Measurements from ENCODE around the gene SUGP1. TPM values are rescaled to one million over a fixed set of nuclear protein-coding genes. Genes with fewer than 3 reads are reported as not detected.

Gene SUGP1
- total and polyA plus RNA-seq, 2 of the 4 experiments (the other 2 are of a cell fraction) = 33.2 to 35.8 TPM

- Histone ChIP-seq H3K27ac (ENCODE audit: insufficient read depth, low read length) (peak overlapping the region; percentile 34), H3K9me3 (ENCODE audit: control insufficient read depth, insufficient read depth, low read length) (no peaks in the 10 kb centered on the region), H2BK20ac (ENCODE audit: low read depth, low read length) (no peak overlapping the region; the same call in 1 of the 2 replicates), H4K8ac (ENCODE audit: low read depth in 2 of 2, low read length in 2 of 2) (peak overlapping the region in 1 of 2 experiments; percentile 64; a peak in 1 of 4 replicates), H2AK5ac (ENCODE audit: low read depth, low read length) (peak overlapping the region; percentile 70; the same call in 1 of the 2 replicates), H2BK5ac (ENCODE audit: low read depth, low read length, poor library complexity, severe bottlenecking) (peak overlapping the region; percentile 84), H4K20me1 (ENCODE audit: insufficient read depth, low read length) (no peaks in the 10 kb centered on the region), H3K79me1 (ENCODE audit: low read depth in 1 of 2, low read length in 2 of 2) (0 out of 4 replicates have a peak, but pooled peaks cover 0 to 6% of the 10 kb centered on the region in 2 experiments), H4K91ac (ENCODE audit: insufficient read depth, low read depth, low read length) (no peak overlapping the region), H3K4ac (ENCODE audit: low read depth, low read length) (peak overlapping the region; percentile 79), H2BK120ac (ENCODE audit: low read depth, low read length) (peak overlapping the region; percentile 68; the same call in 1 of the 2 replicates), H3K4me2 (ENCODE audit: low read depth, low read length) (no peak overlapping the region), H3K23ac (ENCODE audit: low read depth, low read length) (no peak overlapping the region), H2BK15ac (ENCODE audit: low read depth, low read length) (no peak overlapping the region; the same call in 2 of the 3 replicates), H3K4me3 (ENCODE audit: insufficient read depth, low read depth, low read length) (no peak overlapping the region), H4K5ac (ENCODE audit: low read depth, low read length) (no peak overlapping the region), H2AK9ac (replicated peaks; ENCODE audit: low read depth, low read length, poor library complexity) (peak overlapping the region; percentile 78), H3K9ac (ENCODE audit: low read depth, low read length) (no peak overlapping the region), H2AFZ (replicated peaks; ENCODE audit: low read length, poor library complexity) (peak overlapping the region; percentile 78), H3K4me1 (ENCODE audit: control insufficient read depth, insufficient read depth, low read length) (peaks cover 2% of the 10 kb centered on the region; the same call in 1 of the 2 replicates), H3K18ac (ENCODE audit: low read depth, low read length) (no peak overlapping the region), H3K36me3 (ENCODE audit: control insufficient read depth, insufficient read depth, low read length) (peaks cover 49% of the 10 kb centered on the region), H3K14ac (replicated peaks; ENCODE audit: low read depth, low read length) (no peak overlapping the region), H3K27me3 (ENCODE audit: control insufficient read depth, insufficient read depth, low read length) (no peaks in the 10 kb centered on the region), H3K9me1 (ENCODE audit: insufficient read depth, low read length) (peaks cover 4% of the 10 kb centered on the region; the same call in 1 of the 2 replicates), H3K56ac (ENCODE audit: extremely low read depth, insufficient read depth, low read length) (no peak overlapping the region)
- in situ Hi-C loops (cut with MboI; ENCODE audit: low sequenced_read_pairs) (no loop called here), intact Hi-C loops (cut with micrococcal nuclease) (no loop called here), dilution Hi-C loops (cut with HindIII; ENCODE audit: low sequenced_read_pairs, unreplicated experiment) (no loop called here)
- ATAC-seq (ENCODE audit: low read depth) (peak; percentile 63), DNase-seq (peak; percentile 70)
- no peak for TF ChIP-seq CEBPB (IDR thresholded peaks at IDR 0.05; ENCODE audit: low read depth, low read length)
- no peak for TF ChIP-seq RAD21 (IDR thresholded peaks at IDR 0.05; ENCODE audit: low read length)
- TF ChIP-seq RCOR1 (IDR thresholded peaks at IDR 0.05; ENCODE audit: insufficient replicate concordance, low read length) = no peak
- no peak for TF ChIP-seq FOS (IDR thresholded peaks at IDR 0.05; ENCODE audit: low read depth, low read length)
- no peak for TF ChIP-seq MAFK (IDR thresholded peaks at IDR 0.05; ENCODE audit: low read depth, low read length)
- no peak for TF ChIP-seq CHD1 (IDR thresholded peaks at IDR 0.05; ENCODE audit: low read depth, low read length)
- no peak for TF ChIP-seq ELK1 (IDR thresholded peaks at IDR 0.05; ENCODE audit: borderline replicate concordance, low read depth, low read length)
- TF ChIP-seq MAZ (IDR thresholded peaks at IDR 0.05; ENCODE audit: borderline replicate concordance, low read depth, low read length) = no peak
- no peak for TF ChIP-seq BHLHE40 (IDR thresholded peaks at IDR 0.05; ENCODE audit: low read depth, low read length)
- no peak for TF ChIP-seq MXI1 (IDR thresholded peaks at IDR 0.05; ENCODE audit: borderline replicate concordance, low read depth, low read length)
- TF ChIP-seq SMC3 (IDR thresholded peaks at IDR 0.05; ENCODE audit: low read depth, low read length) = no peak
- TF ChIP-seq RFX5 (IDR thresholded peaks at IDR 0.05; ENCODE audit: low read depth, low read length) = no peak
- no peak for TF ChIP-seq POLR2A (IDR thresholded peaks at IDR 0.05; ENCODE audit: low read depth, low read length)
- TF ChIP-seq, protein P1, sequence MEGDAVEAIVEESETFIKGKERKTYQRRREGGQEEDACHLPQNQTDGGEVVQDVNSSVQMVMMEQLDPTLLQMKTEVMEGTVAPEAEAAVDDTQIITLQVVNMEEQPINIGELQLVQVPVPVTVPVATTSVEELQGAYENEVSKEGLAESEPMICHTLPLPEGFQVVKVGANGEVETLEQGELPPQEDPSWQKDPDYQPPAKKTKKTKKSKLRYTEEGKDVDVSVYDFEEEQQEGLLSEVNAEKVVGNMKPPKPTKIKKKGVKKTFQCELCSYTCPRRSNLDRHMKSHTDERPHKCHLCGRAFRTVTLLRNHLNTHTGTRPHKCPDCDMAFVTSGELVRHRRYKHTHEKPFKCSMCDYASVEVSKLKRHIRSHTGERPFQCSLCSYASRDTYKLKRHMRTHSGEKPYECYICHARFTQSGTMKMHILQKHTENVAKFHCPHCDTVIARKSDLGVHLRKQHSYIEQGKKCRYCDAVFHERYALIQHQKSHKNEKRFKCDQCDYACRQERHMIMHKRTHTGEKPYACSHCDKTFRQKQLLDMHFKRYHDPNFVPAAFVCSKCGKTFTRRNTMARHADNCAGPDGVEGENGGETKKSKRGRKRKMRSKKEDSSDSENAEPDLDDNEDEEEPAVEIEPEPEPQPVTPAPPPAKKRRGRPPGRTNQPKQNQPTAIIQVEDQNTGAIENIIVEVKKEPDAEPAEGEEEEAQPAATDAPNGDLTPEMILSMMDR (conservative IDR thresholded peaks at IDR 0.05; ENCODE audit: low read depth, low read length) = no peak
- TF ChIP-seq NFE2L2 (IDR thresholded peaks at IDR 0.05; ENCODE audit: low read depth, low read length) = no peak
- TF ChIP-seq, protein P2, sequence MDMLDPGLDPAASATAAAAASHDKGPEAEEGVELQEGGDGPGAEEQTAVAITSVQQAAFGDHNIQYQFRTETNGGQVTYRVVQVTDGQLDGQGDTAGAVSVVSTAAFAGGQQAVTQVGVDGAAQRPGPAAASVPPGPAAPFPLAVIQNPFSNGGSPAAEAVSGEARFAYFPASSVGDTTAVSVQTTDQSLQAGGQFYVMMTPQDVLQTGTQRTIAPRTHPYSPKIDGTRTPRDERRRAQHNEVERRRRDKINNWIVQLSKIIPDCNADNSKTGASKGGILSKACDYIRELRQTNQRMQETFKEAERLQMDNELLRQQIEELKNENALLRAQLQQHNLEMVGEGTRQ (IDR thresholded peaks at IDR 0.05; ENCODE audit: low read depth, low read length) = no peak
- POLR2A ChIA-PET (ENCODE audit: unreplicated experiment) = no interaction called here
- BruUV-seq (replicated peaks) = no TSS peak
- WGBS, 2 experiments (ENCODE audit: extremely low coverage in 2 of 2, insufficient read length in 1 of 2) = 65% methylated on average over 7 of the region's 12 CpGs; no CpG with 5 or more reads in 1 of the 2 experiments
- CTCF ChIA-PET = no interaction called here
These were observed 43.9 kb downstream of the SUGP1 start for GRCh38 chr19:19276386-19276785.

Data from IMR-90 (cell line).